Progenitor cell of endocrine pancreas (in vitro differentiated cells): Measurements from ENCODE around the gene SCYL3. TPM values are rescaled to one million over a fixed set of nuclear protein-coding genes. Genes with fewer than 3 reads are reported as not detected.

ENCODE experiments used
- DNase-seq: peaks from one replicate; pipeline ENCODE4 v3.0.0; 2021; ENCODE audit warnings: low spot score; ENCODE audit not compliant: unreplicated experiment
- H3K27ac Mint-ChIP-seq: 2 replicates; pipeline ENCODE4 v1.8.0; 2021; ENCODE audit warnings: mild to moderate bottlenecking, moderate library complexity, mixed read lengths
- H3K27me3 Mint-ChIP-seq: 2 replicates; pipeline ENCODE4 v1.8.0; 2021; ENCODE audit warnings: mixed read lengths
- H3K36me3 Mint-ChIP-seq: 2 replicates; pipeline ENCODE4 v1.8.0; 2022; ENCODE audit warnings: mixed read lengths; ENCODE audit not compliant: insufficient read depth
- H3K4me1 Mint-ChIP-seq: 2 replicates; pipeline ENCODE4 v1.8.0; 2021; ENCODE audit warnings: low read depth, mixed read lengths
- H3K4me3 Mint-ChIP-seq: 2 replicates; pipeline ENCODE4 v1.8.0; 2021; ENCODE audit warnings: low read depth, mild to moderate bottlenecking, moderate library complexity, mixed read lengths
- H3K9me3 Mint-ChIP-seq: 2 replicates; pipeline ENCODE4 v1.8.0; 2021; ENCODE audit warnings: low read depth, mixed read lengths
- total RNA-seq: library from RNA; stranded (reverse); gene quantifications from 2 replicates; pipeline ENCODE4 v1.2.1, GENCODE V29; 2021
- TF ChIP-seq, protein P1 (sequence below): fragments of 200-600 bp; sonication (generic); IDR thresholded peaks from one replicate; pipeline ENCODE4 v1.5.0; 2021; ENCODE audit warnings: antibody characterized with exemption, mild to moderate bottlenecking; ENCODE audit not compliant: unreplicated experiment

Gene SCYL3
- total RNA-seq, 1 donor from 2014 or later = 14.8 TPM

DNA sequence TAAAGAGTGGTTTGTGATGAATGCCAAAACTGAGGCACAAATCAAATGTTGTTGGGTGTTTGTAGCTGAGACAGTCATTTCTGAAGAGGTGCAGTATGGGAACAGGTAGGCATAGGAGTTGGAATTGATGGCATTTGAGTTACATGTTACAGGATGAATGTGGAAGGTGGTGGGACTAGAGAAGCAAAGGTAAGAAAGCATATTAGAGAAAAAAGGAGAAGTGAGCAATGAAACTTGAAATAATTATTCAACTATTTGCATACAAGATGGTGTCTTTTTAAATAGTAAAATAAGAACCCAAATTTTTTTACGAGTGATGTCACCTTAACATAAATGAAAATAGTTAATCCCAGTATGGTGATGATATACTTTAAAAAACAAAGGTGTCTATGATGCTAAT lies 58.8 kb downstream of the SCYL3 start:
- no peak for DNase-seq
- Mint-ChIP-seq H3K36me3 (peaks cover 31% of the 10 kb centered on the region), H3K9me3 (peaks cover 12% of the 10 kb centered on the region), H3K4me1 (no peaks in the 10 kb centered on the region), H3K27ac (no peak overlapping the region), H3K4me3 (no peak overlapping the region), H3K27me3 (no peaks in the 10 kb centered on the region)
- TF ChIP-seq, protein P1, sequence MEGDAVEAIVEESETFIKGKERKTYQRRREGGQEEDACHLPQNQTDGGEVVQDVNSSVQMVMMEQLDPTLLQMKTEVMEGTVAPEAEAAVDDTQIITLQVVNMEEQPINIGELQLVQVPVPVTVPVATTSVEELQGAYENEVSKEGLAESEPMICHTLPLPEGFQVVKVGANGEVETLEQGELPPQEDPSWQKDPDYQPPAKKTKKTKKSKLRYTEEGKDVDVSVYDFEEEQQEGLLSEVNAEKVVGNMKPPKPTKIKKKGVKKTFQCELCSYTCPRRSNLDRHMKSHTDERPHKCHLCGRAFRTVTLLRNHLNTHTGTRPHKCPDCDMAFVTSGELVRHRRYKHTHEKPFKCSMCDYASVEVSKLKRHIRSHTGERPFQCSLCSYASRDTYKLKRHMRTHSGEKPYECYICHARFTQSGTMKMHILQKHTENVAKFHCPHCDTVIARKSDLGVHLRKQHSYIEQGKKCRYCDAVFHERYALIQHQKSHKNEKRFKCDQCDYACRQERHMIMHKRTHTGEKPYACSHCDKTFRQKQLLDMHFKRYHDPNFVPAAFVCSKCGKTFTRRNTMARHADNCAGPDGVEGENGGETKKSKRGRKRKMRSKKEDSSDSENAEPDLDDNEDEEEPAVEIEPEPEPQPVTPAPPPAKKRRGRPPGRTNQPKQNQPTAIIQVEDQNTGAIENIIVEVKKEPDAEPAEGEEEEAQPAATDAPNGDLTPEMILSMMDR = no peak

DNA sequence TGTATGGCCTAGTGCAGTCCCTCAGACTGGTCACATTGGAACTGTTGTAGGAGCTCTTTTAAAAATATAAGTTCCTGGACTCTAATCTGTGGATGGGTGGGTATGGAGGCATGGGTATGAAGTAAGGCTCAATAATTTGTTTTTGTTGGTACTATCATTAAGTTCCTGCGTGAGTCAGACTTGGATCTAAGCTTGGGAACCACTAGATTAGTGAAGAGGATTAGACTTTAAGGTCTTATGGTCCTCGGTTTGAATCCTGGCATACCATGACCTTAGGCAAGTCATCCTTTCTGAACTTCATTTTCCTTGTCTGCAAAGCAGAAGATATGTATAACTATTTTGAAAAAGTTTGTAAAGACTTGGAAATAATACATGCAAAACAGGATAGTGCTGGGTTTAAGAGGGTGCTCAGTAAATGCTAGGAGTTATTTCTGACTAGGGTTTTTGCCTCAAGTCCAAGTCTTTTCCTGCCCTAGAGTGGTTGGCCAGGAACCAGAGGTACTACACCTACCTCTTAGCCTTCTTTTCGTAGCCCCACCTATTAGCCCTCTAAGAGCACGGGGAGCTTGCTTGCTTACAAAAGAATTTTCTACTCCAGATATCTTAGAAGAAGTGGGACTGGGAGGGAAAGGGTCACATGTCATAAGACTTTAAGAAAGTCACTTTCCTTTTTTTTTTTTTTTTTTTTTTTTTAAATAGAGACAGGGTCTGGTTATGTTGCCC lies 60.4 kb downstream of the SCYL3 start:
- H3K9me3 Mint-ChIP-seq = no peaks in the 10 kb centered on the region
- H3K27me3 Mint-ChIP-seq = no peaks in the 10 kb centered on the region
- TF ChIP-seq, protein P1 = no peak
- H3K4me1 Mint-ChIP-seq = no peaks in the 10 kb centered on the region
- peaks cover 20% of the 10 kb centered on the region for H3K36me3 Mint-ChIP-seq
- no peak overlapping the region for H3K27ac Mint-ChIP-seq
- DNase-seq = no peak
- H3K4me3 Mint-ChIP-seq = no peak overlapping the region

DNA sequence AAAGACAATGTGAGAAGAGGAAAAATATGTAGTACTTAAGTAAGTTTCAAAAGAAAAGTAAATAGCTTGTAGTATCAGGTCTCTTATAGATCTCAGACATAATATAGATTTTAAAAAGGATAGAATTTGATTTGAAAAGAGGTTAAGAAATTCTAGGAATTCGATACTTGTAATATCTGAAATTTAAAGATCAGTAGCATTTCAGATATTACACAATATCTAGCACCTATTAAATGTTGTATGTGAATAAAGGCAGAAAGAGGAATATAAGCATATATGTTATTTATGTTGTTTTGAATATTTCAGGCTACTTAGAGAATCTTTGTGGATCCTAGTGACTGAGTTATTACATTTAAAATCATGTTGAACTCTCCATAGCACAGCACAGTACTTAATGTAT lies 64.0 kb downstream of the SCYL3 start:
- Mint-ChIP-seq H3K4me3 (no peak overlapping the region), H3K9me3 (no peaks in the 10 kb centered on the region), H3K4me1 (no peaks in the 10 kb centered on the region), H3K36me3 (peaks cover 9% of the 10 kb centered on the region), H3K27me3 (no peaks in the 10 kb centered on the region), H3K27ac (no peak overlapping the region)
- TF ChIP-seq, protein P1 = no peak
- no peak for DNase-seq

GRCh38 chr1:169824153-169824552 lies 69.5 kb downstream of the SCYL3 start:
- no peak for DNase-seq
- TF ChIP-seq, protein P1 = no peak
- H3K36me3 Mint-ChIP-seq = peaks cover 18% of the 10 kb centered on the region
- no peaks in the 10 kb centered on the region for H3K4me1 Mint-ChIP-seq
- no peak overlapping the region for H3K4me3 Mint-ChIP-seq
- H3K9me3 Mint-ChIP-seq = no peaks in the 10 kb centered on the region
- H3K27me3 Mint-ChIP-seq = no peaks in the 10 kb centered on the region
- no peak overlapping the region for H3K27ac Mint-ChIP-seq

DNA sequence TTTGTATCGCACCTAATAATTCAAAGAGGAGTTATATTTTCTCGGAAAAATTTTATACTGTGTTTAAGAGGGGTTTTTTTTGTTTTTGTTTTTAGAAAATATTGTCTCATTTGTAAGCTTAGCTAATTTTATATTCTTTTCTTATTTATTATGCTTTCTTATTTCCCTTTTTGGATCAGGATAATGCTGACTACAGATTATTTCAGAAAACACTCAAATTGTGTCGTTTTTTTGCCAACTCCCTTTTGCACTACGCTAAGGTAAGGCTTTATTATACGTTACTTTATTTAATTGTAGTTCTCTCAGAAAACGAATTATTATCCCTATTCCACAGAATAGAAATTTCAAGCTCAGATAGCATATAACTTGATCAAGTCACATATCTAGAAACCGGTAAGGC lies 72.2 kb downstream of the SCYL3 start:
- Mint-ChIP-seq H3K4me3 (no peak overlapping the region), H3K27ac (no peak overlapping the region), H3K27me3 (no peaks in the 10 kb centered on the region), H3K4me1 (no peaks in the 10 kb centered on the region), H3K36me3 (peaks cover 28% of the 10 kb centered on the region), H3K9me3 (peaks cover 7% of the 10 kb centered on the region)
- no peak for DNase-seq
- TF ChIP-seq, protein P1 = no peak
